Measurements from ENCODE around the gene ULBP2.

DNA sequence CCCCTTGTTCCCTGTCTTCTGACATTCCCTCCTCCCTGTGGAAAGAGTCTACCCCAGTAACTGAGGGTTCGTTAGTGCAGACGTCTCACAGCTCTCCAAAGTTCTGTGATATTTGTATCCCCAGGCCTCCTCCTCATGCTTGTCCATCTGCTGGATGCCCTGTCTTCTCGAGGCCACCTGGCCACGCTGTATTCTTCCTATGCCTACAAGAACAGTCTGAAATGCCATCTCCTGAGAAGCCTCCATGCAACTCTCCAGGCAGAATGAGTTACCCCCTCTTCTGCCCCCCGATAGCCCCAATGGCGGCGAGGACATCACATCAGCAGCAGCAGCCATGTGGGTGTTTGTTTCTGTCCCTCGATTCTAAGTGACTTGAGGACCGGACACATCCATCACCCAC, 9.3 kb downstream of the ULBP2 start:
- TF ChIP-seq, protein P1, sequence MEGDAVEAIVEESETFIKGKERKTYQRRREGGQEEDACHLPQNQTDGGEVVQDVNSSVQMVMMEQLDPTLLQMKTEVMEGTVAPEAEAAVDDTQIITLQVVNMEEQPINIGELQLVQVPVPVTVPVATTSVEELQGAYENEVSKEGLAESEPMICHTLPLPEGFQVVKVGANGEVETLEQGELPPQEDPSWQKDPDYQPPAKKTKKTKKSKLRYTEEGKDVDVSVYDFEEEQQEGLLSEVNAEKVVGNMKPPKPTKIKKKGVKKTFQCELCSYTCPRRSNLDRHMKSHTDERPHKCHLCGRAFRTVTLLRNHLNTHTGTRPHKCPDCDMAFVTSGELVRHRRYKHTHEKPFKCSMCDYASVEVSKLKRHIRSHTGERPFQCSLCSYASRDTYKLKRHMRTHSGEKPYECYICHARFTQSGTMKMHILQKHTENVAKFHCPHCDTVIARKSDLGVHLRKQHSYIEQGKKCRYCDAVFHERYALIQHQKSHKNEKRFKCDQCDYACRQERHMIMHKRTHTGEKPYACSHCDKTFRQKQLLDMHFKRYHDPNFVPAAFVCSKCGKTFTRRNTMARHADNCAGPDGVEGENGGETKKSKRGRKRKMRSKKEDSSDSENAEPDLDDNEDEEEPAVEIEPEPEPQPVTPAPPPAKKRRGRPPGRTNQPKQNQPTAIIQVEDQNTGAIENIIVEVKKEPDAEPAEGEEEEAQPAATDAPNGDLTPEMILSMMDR (conservative IDR thresholded peaks at IDR 0.05), result no peak
- no peak for TF ChIP-seq EZH2 (IDR thresholded peaks at IDR 0.05; ENCODE audit: low read depth)

Measured in PC-9 (cell line).